Panc1 (cell line): Measurements from ENCODE around the gene ALKBH3. TPM values are rescaled to one million over a fixed set of nuclear protein-coding genes. Genes with fewer than 3 reads are reported as not detected.

Experiments used
- ATAC-seq: fragments of 200-7000 bp; cut with Tn5 transposase; 2 replicates; pipeline ENCODE4 v1.9.1; 2020; ENCODE audit warnings: mild to moderate bottlenecking, moderate library complexity
- BruUV-seq: library from RNA; stranded (reverse); fragments of 400-500 nt; replicated peaks from 2 replicates; lab custom pipeline; 2021; lab: Mats Ljungman, UMichigan
- CTCF ChIA-PET: fragments of 300-600 bp; sonication (Branson Sonifier 250); formaldehyde crosslinking; loops from one replicate; lab custom pipeline; 2022; ENCODE audit warnings: antibody characterized with exemption; lab: Charles Lee
- POLR2A ChIA-PET: fragments of 300-600 bp; sonication (Branson Sonifier 250); formaldehyde crosslinking; loops from one replicate; lab custom pipeline; 2022; ENCODE audit warnings: antibody characterized with exemption; lab: Charles Lee
- DNase-seq: peaks from one replicate; pipeline ENCODE4 v3.0.0-alpha.2; 2010; ENCODE audit warnings: low read depth, low spot score
- H3K27ac ChIP-seq: 2 replicates; pipeline ENCODE4 v1.5.1; 2011; ENCODE audit warnings: mild to moderate bottlenecking, low read length, inconsistent platforms
- H3K27me3 ChIP-seq: fragments of 200-500 bp; sonication (Bioruptor generic); 2 replicates; pipeline ENCODE4 v1.6.0; 2014; ENCODE audit warnings: low read length, inconsistent platforms; ENCODE audit not compliant: control insufficient read depth, insufficient read depth
- H3K36me3 ChIP-seq: fragments of 200-500 bp; sonication (Bioruptor generic); 2 replicates; pipeline ENCODE4 v1.5.1; 2014; ENCODE audit warnings: inconsistent platforms, mild to moderate bottlenecking, low read length, moderate library complexity; ENCODE audit not compliant: control insufficient read depth, insufficient read depth
- H3K4me1 ChIP-seq: 2 replicates; pipeline ENCODE4 v1.5.1; 2011; ENCODE audit warnings: inconsistent platforms, mild to moderate bottlenecking, low read length, moderate library complexity; ENCODE audit not compliant: control insufficient read depth, insufficient read depth
- H3K4me3 ChIP-seq, 2 experiments: 2 replicates each; pipeline ENCODE4 v1.5.1; 2011 to 2012; ENCODE audit warnings: low read depth in 2 of 2, low read length in 2 of 2, mild to moderate bottlenecking in 2 of 2, inconsistent platforms in 1 of 2, moderate library complexity in 1 of 2
- H3K9me3 ChIP-seq: fragments of 200-500 bp; sonication (Bioruptor generic); 2 replicates; pipeline ENCODE4 v1.5.1; 2014; ENCODE audit warnings: low read depth, mild to moderate bottlenecking, inconsistent platforms, low read length, moderate library complexity; ENCODE audit not compliant: control insufficient read depth, insufficient read depth
- POLR2AphosphoS5 ChIP-seq: IDR thresholded peaks from 2 replicates; pipeline ENCODE4 v1.6.1; 2012; ENCODE audit warnings: mild to moderate bottlenecking, low read depth, low read length, moderate library complexity
- SIN3A ChIP-seq: IDR thresholded peaks from 2 replicates; pipeline ENCODE4 v1.6.1; 2012; ENCODE audit warnings: low read depth, mild to moderate bottlenecking, low read length, moderate library complexity, borderline replicate concordance; ENCODE audit not compliant: insufficient read depth
- TCF7L2 ChIP-seq: IDR thresholded peaks from 2 replicates; pipeline ENCODE4 v1.6.1; 2011; ENCODE audit warnings: mild to moderate bottlenecking, low read depth, low read length, inconsistent platforms
- in situ Hi-C: cut with HindIII; loops from 2 replicates; pipeline ENCODE4 v1.10.0; 2016; ENCODE audit warnings: low sequenced_read_pairs, low pct_unique_long_range_greater_than_20kb
- intact Hi-C: fragments of 100-400 bp; cut with micrococcal nuclease; formaldehyde crosslinking; loops from one replicate; pipeline ENCODE4 v1.10.0; 2022; ENCODE audit not compliant: unreplicated experiment
- total RNA-seq: library from RNA; stranded (reverse); gene quantifications from one replicate; pipeline ENCODE4 v1.2.1, GENCODE V29; 2021; ENCODE audit not compliant: unreplicated experiment
- TF ChIP-seq, protein P1 (sequence below), 2 experiments: IDR thresholded peaks; 2 replicates each; pipeline ENCODE4 v1.6.1; 2011 to 2012; ENCODE audit warnings: low read depth in 2 of 2, control low read depth in 1 of 2, low read length in 1 of 2, mild to moderate bottlenecking in 1 of 2, moderate library complexity in 1 of 2; ENCODE audit not compliant: insufficient read depth in 1 of 2
- TF ChIP-seq, protein P2 (sequence below): fragments of 450-650 bp; IDR thresholded peaks from 2 replicates; pipeline ENCODE4 v1.5.1; 2017; ENCODE audit warnings: mild to moderate bottlenecking

The ALKBH3 gene
- total RNA-seq, 1 experiment from 2014 or later = 34.4 TPM

DNA sequence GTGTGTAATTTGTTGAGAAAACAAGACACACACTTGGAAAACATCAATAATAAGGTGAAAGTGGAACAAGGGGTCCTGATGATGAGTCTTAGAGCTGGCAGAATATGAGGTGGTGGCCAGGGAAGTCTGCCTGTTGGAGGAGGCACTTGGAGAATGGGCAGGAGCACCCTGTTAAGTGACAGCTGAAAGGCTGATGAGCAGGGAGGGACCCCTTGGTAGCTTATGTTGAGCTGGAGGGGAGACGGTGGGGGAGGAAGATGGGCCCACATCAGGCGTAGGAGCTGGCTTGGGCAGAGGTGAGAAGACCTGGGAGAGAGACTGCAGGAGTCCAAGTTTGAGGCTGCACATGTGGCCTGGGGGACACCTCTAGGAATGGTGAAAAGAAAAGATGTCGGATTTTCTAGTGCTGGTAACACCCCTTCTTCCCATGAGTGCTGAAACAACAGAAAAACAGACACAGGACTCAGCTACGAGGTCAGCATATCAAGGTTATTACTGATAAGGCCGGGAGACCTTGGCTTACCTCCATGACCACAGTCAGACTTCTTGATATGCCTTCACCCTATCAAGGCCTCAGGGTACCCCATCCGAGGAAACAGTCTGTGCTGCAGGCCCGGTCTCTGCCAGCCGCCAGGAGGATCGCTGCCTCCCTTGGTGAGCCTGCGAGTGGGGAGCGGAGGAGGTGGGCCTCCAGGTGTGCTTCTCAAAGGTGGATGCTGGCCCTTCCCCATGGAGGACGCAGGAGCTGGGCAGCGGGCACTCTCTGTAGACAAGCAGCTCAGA, 47.5 kb downstream of the ALKBH3 start:
- no peak for ATAC-seq
- TF ChIP-seq, protein P1, sequence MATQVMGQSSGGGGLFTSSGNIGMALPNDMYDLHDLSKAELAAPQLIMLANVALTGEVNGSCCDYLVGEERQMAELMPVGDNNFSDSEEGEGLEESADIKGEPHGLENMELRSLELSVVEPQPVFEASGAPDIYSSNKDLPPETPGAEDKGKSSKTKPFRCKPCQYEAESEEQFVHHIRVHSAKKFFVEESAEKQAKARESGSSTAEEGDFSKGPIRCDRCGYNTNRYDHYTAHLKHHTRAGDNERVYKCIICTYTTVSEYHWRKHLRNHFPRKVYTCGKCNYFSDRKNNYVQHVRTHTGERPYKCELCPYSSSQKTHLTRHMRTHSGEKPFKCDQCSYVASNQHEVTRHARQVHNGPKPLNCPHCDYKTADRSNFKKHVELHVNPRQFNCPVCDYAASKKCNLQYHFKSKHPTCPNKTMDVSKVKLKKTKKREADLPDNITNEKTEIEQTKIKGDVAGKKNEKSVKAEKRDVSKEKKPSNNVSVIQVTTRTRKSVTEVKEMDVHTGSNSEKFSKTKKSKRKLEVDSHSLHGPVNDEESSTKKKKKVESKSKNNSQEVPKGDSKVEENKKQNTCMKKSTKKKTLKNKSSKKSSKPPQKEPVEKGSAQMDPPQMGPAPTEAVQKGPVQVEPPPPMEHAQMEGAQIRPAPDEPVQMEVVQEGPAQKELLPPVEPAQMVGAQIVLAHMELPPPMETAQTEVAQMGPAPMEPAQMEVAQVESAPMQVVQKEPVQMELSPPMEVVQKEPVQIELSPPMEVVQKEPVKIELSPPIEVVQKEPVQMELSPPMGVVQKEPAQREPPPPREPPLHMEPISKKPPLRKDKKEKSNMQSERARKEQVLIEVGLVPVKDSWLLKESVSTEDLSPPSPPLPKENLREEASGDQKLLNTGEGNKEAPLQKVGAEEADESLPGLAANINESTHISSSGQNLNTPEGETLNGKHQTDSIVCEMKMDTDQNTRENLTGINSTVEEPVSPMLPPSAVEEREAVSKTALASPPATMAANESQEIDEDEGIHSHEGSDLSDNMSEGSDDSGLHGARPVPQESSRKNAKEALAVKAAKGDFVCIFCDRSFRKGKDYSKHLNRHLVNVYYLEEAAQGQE (IDR thresholded peaks at IDR 0.05; ENCODE audit: insufficient read depth in 1 of 2, low read depth in 2 of 2, low read length in 1 of 2) = no peak
- TF ChIP-seq SIN3A (no peak), TCF7L2 (no peak)
- no peaks in the 10 kb centered on the region for H3K9me3 ChIP-seq
- CTCF ChIA-PET = no interaction called here
- in situ Hi-C loops = no loop called here
- H3K27me3 ChIP-seq = no peaks in the 10 kb centered on the region
- no peak overlapping the region for H3K4me3 ChIP-seq
- POLR2A ChIA-PET = no interaction called here
- DNase-seq = no peak
- intact Hi-C loops = no loop called here
- no peak overlapping the region for H3K27ac ChIP-seq
- no peaks in the 10 kb centered on the region for H3K36me3 ChIP-seq
- no peaks in the 10 kb centered on the region; the same call in 1 of the 2 replicates for H3K4me1 ChIP-seq
- BruUV-seq = no TSS peak

DNA sequence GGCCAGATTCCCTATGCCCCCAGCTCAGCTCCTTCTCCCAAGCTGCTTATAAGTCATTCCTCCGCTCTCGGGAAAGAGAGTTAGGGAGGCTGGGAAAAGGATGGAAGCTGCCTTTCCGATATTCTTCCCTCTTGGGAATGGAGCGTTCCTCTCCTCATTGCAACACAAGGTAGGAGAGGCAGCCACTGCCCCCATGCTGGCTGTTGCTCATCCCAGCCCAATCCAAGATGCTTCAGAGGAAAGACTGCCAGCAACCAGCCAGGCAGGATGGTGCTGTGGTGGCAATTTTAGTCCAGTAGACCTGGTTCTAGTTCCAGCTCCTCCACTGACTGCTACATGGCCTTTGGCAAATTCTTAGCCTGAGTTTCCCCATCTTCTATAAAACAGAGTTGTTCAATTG, 48.1 kb downstream of the ALKBH3 start:
- no peaks in the 10 kb centered on the region for H3K27me3 ChIP-seq
- H3K36me3 ChIP-seq = no peaks in the 10 kb centered on the region
- intact Hi-C loops = no loop called here
- BruUV-seq = no TSS peak
- POLR2A ChIA-PET = no interaction called here
- no peak for DNase-seq
- no peak overlapping the region for H3K27ac ChIP-seq
- no peaks in the 10 kb centered on the region for H3K9me3 ChIP-seq
- no peaks in the 10 kb centered on the region for H3K4me1 ChIP-seq
- CTCF ChIA-PET = no interaction called here
- in situ Hi-C loops = no loop called here
- TF ChIP-seq, protein P1 (IDR thresholded peaks at IDR 0.05; ENCODE audit: insufficient read depth in 1 of 2, low read depth in 2 of 2, low read length in 1 of 2) = no peak
- TF ChIP-seq, protein P2, sequence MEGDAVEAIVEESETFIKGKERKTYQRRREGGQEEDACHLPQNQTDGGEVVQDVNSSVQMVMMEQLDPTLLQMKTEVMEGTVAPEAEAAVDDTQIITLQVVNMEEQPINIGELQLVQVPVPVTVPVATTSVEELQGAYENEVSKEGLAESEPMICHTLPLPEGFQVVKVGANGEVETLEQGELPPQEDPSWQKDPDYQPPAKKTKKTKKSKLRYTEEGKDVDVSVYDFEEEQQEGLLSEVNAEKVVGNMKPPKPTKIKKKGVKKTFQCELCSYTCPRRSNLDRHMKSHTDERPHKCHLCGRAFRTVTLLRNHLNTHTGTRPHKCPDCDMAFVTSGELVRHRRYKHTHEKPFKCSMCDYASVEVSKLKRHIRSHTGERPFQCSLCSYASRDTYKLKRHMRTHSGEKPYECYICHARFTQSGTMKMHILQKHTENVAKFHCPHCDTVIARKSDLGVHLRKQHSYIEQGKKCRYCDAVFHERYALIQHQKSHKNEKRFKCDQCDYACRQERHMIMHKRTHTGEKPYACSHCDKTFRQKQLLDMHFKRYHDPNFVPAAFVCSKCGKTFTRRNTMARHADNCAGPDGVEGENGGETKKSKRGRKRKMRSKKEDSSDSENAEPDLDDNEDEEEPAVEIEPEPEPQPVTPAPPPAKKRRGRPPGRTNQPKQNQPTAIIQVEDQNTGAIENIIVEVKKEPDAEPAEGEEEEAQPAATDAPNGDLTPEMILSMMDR = no peak
- TF ChIP-seq TCF7L2 = no peak
- no peak for TF ChIP-seq POLR2AphosphoS5
- TF ChIP-seq SIN3A = no peak
- no peak for ATAC-seq
- H3K4me3 ChIP-seq = no peak overlapping the region
